Vagina (tissue), 2 donors: Measurements from ENCODE around the gene PRKCE.

Experiments used
- CTCF ChIP-seq, 3 experiments: fragments of 450-650 bp in 2 of 3; fragments of 200-600 bp in 1 of 3; sonication (generic) in 1 of 3; IDR thresholded peaks; one replicate each; pipeline ENCODE4 v1.5.1; 2017 to 2019; ENCODE audit warnings: antibody characterized with exemption in 3 of 3, mild to moderate bottlenecking in 2 of 3, moderate library complexity in 2 of 3
- POLR2A ChIP-seq, 2 donors: fragments of 450-650 bp; IDR thresholded peaks; one replicate each; pipeline ENCODE4 v1.6.1; 2017; ENCODE audit warnings: antibody characterized with exemption in 2 of 2, mild to moderate bottlenecking in 2 of 2, moderate library complexity in 2 of 2

GRCh38 chr2:45765007-45765727 is 113.7 kb downstream of the PRKCE start:
- no peak for TF ChIP-seq CTCF (IDR thresholded peaks at IDR 0.05)
- no peak for TF ChIP-seq POLR2A (IDR thresholded peaks at IDR 0.05)
